HG03066 (cell line): Measurements from ENCODE around the gene KCNMA1.

Experiments
- ATAC-seq: cut with Tn5 transposase; IDR thresholded peaks from one replicate; pipeline ENCODE4 v1.9.1; 2021; ENCODE audit warnings: low read depth; ENCODE audit not compliant: unreplicated experiment

Gene KCNMA1

GRCh38 chr10:76910184-76910962 is 727.2 kb downstream of the KCNMA1 start:
- ATAC-seq = no peak

GRCh38 chr10:76906256-76906655 is 731.4 kb downstream of the KCNMA1 start:
- ATAC-seq = no peak

GRCh38 chr10:76905251-76905650 is 732.4 kb downstream of the KCNMA1 start:
- ATAC-seq = no peak

GRCh38 chr10:76903387-76903945 is 734.1 kb downstream of the KCNMA1 start:
- no peak for ATAC-seq

- no peak for ATAC-seq
These were observed 734.7 kb downstream of the KCNMA1 start for GRCh38 chr10:76902949-76903348.

- ATAC-seq = no peak
These were observed 735.9 kb downstream of the KCNMA1 start for GRCh38 chr10:76901701-76902100.

GRCh38 chr10:76899490-76899889 is 738.1 kb downstream of the KCNMA1 start:
- no peak for ATAC-seq

GRCh38 chr10:76892766-76893479 is 744.7 kb downstream of the KCNMA1 start:
- no peak for ATAC-seq

GRCh38 chr10:76887223-76888010 is 750.2 kb downstream of the KCNMA1 start:
- ATAC-seq = no peak

GRCh38 chr10:76885816-76886215 is 751.8 kb downstream of the KCNMA1 start:
- ATAC-seq = no peak

GRCh38 chr10:76884673-76885275 is 752.8 kb downstream of the KCNMA1 start:
- no peak for ATAC-seq

- ATAC-seq = no peak
These were observed 754.0 kb downstream of the KCNMA1 start for GRCh38 chr10:76883596-76883995.

- ATAC-seq = no peak
These were observed 754.8 kb downstream of the KCNMA1 start for GRCh38 chr10:76882796-76883195.

- no peak for ATAC-seq
These were observed 755.4 kb downstream of the KCNMA1 start for GRCh38 chr10:76882245-76882644.

GRCh38 chr10:76881477-76882220 is 756.0 kb downstream of the KCNMA1 start:
- no peak for ATAC-seq

GRCh38 chr10:76880931-76881330 is 756.7 kb downstream of the KCNMA1 start:
- ATAC-seq = no peak

- no peak for ATAC-seq
These were observed 758.3 kb downstream of the KCNMA1 start for GRCh38 chr10:76879116-76879913.

- ATAC-seq = no peak
These were observed 759.1 kb downstream of the KCNMA1 start for GRCh38 chr10:76878514-76878913.

GRCh38 chr10:76874896-76875295 is 762.7 kb downstream of the KCNMA1 start:
- no peak for ATAC-seq
